ENCODE results near the gene DNAJC5G.

DNA sequence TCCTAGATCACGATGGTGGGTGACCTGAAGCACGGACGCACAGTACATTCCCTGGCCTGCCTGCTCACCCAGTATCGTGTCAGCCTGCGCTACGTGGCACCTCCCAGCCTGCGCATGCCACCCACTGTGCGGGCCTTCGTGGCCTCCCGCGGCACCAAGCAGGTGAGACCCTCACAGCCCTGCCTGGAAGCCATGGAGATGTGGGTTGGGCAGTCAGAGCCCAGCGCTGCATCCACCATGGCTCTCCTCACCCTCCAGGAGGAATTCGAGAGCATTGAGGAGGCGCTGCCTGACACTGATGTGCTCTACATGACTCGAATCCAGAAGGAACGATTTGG is 32.6 kb upstream of the DNAJC5G start:
- TF ChIP-seq, protein P1, sequence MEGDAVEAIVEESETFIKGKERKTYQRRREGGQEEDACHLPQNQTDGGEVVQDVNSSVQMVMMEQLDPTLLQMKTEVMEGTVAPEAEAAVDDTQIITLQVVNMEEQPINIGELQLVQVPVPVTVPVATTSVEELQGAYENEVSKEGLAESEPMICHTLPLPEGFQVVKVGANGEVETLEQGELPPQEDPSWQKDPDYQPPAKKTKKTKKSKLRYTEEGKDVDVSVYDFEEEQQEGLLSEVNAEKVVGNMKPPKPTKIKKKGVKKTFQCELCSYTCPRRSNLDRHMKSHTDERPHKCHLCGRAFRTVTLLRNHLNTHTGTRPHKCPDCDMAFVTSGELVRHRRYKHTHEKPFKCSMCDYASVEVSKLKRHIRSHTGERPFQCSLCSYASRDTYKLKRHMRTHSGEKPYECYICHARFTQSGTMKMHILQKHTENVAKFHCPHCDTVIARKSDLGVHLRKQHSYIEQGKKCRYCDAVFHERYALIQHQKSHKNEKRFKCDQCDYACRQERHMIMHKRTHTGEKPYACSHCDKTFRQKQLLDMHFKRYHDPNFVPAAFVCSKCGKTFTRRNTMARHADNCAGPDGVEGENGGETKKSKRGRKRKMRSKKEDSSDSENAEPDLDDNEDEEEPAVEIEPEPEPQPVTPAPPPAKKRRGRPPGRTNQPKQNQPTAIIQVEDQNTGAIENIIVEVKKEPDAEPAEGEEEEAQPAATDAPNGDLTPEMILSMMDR (IDR thresholded peaks at IDR 0.05), result no peak
- TF ChIP-seq POLR2A (IDR thresholded peaks at IDR 0.05), result no peak
